Activated CD8-positive, alpha-beta memory T cell treated with anti-CD3 and anti-CD28 coated beads, Interleukin-2, amount 10 ng/mL, durations not matched to agents 7 days and 5 days (primary cell): Measurements from ENCODE around the gene SAMD4B. TPM values are rescaled to one million over a fixed set of nuclear protein-coding genes. Genes with fewer than 3 reads are reported as not detected.
A peak's percentile ranks its signal among the peaks of the same experiment; 100 is the strongest.
"Not testable (repeated sequence)": the region's sequence is repeated elsewhere in the genome, so short reads cannot be mapped to it uniquely, and the experiment has no call there.

Source experiments
- ATAC-seq: fragments of 150-1000 bp; cut with Tn5 transposase; one replicate; pipeline ENCODE4 v1.10.0; 2021; ENCODE audit warnings: moderate library complexity
- CTCF ChIA-PET: fragments of 350-600 bp; sonication (Branson Sonifier 250); formaldehyde crosslinking; loops from one replicate; lab custom pipeline; 2021; ENCODE audit warnings: antibody characterized with exemption; lab: Charles Lee
- DNase-seq: peaks from one replicate; pipeline ENCODE4 v3.0.0-alpha.2; 2020
- H3K27ac Mint-ChIP-seq: one replicate; pipeline ENCODE4 v1.8.0; 2021; ENCODE audit warnings: mild to moderate bottlenecking, mixed read lengths
- H3K27me3 Mint-ChIP-seq: one replicate; pipeline ENCODE4 v1.8.0; 2021; ENCODE audit warnings: mixed read lengths
- H3K36me3 Mint-ChIP-seq: one replicate; pipeline ENCODE4 v1.8.0; 2021; ENCODE audit warnings: mild to moderate bottlenecking, mixed read lengths
- H3K4me1 Mint-ChIP-seq: one replicate; pipeline ENCODE4 v1.8.0; 2021; ENCODE audit warnings: mixed read lengths
- H3K4me3 Mint-ChIP-seq: one replicate; pipeline ENCODE4 v1.8.0; 2021; ENCODE audit warnings: mild to moderate bottlenecking, moderate library complexity, mixed read lengths
- H3K9me3 Mint-ChIP-seq: one replicate; pipeline ENCODE4 v1.8.0; 2022; ENCODE audit warnings: low read depth, mixed read lengths
- total RNA-seq, 2 experiments: library from RNA; stranded (reverse); gene quantifications; one replicate each; pipeline ENCODE4 v1.2.3, GENCODE V29; 2021

The SAMD4B gene
- total RNA-seq, 2 experiments from 2014 or later: 45.7 to 58.5 TPM

GRCh38 chr19:39369200-39369599 is 27.0 kb downstream of the SAMD4B start:
- H3K27me3 Mint-ChIP-seq: no peaks in the 10 kb centered on the region
- ATAC-seq (no peak), DNase-seq (no peak)
- no peaks in the 10 kb centered on the region for H3K9me3 Mint-ChIP-seq
- H3K27ac Mint-ChIP-seq: no peak overlapping the region
- CTCF ChIA-PET: interaction anchor here (1.7 kb wide), 1 partner anchor 43 kb away, joined by 4 read pairs; the partner anchor contains the start of gene PLEKHG2
- H3K4me3 Mint-ChIP-seq: no peak overlapping the region
- no peaks in the 10 kb centered on the region for H3K4me1 Mint-ChIP-seq
- peaks cover 17% of the 10 kb centered on the region for H3K36me3 Mint-ChIP-seq

GRCh38 chr19:39370735-39371134 is 28.5 kb downstream of the SAMD4B start:
- Mint-ChIP-seq H3K9me3 (no peaks in the 10 kb centered on the region), H3K4me1 (no peaks in the 10 kb centered on the region), H3K27me3 (no peaks in the 10 kb centered on the region), H3K36me3 (peaks cover 14% of the 10 kb centered on the region), H3K27ac (no peak overlapping the region), H3K4me3 (no peak overlapping the region)
- CTCF ChIA-PET: no interaction called here
- ATAC-seq: no peak
- no peak for DNase-seq

- Mint-ChIP-seq H3K27me3 (no peaks in the 10 kb centered on the region), H3K9me3 (no peaks in the 10 kb centered on the region), H3K27ac (no peak overlapping the region), H3K4me1 (no peaks in the 10 kb centered on the region), H3K4me3 (no peak overlapping the region), H3K36me3 (peaks cover 15% of the 10 kb centered on the region)
- ATAC-seq (no peak), DNase-seq (no peak)
- CTCF ChIA-PET: no interaction called here
Measured at GRCh38 chr19:39372047-39372802, 30.0 kb downstream of the SAMD4B start.

- peaks cover 16% of the 10 kb centered on the region for H3K36me3 Mint-ChIP-seq
Measured at GRCh38 chr19:39372941-39373340, 30.7 kb downstream of the SAMD4B start.

GRCh38 chr19:39375929-39376328 is 33.7 kb downstream of the SAMD4B start:
- CTCF ChIA-PET: no interaction called here
- Mint-ChIP-seq H3K27me3 (no peaks in the 10 kb centered on the region), H3K9me3 (no peaks in the 10 kb centered on the region), H3K4me3 (no peak overlapping the region), H3K36me3 (peaks cover 14% of the 10 kb centered on the region), H3K27ac (no peak overlapping the region), H3K4me1 (no peaks in the 10 kb centered on the region)
- ATAC-seq: no peak
- no peak for DNase-seq

More at GRCh38 chr19:39372941-39373340, 30.7 kb downstream of the SAMD4B start:
- ATAC-seq: no peak
- no peak overlapping the region for H3K27ac Mint-ChIP-seq
- H3K4me3 Mint-ChIP-seq: no peak overlapping the region
- no peak for DNase-seq
- no peaks in the 10 kb centered on the region for H3K27me3 Mint-ChIP-seq
- CTCF ChIA-PET: no interaction called here
- no peaks in the 10 kb centered on the region for H3K9me3 Mint-ChIP-seq
- H3K4me1 Mint-ChIP-seq: no peaks in the 10 kb centered on the region

- Mint-ChIP-seq H3K9me3 (no peaks in the 10 kb centered on the region), H3K27ac (no peak overlapping the region), H3K4me3 (no peak overlapping the region), H3K36me3 (peaks cover 20% of the 10 kb centered on the region), H3K27me3 (no peaks in the 10 kb centered on the region), H3K4me1 (no peaks in the 10 kb centered on the region)
- ATAC-seq (no peak), DNase-seq (no peak)
- CTCF ChIA-PET: no interaction called here
Measured at GRCh38 chr19:39377373-39378362, 35.4 kb downstream of the SAMD4B start.

- H3K36me3 Mint-ChIP-seq: peaks cover 18% of the 10 kb centered on the region
- H3K4me3 Mint-ChIP-seq, H3K9me3 Mint-ChIP-seq, H3K4me1 Mint-ChIP-seq, H3K27ac Mint-ChIP-seq, DNase-seq, H3K27me3 Mint-ChIP-seq, ATAC-seq, CTCF ChIA-PET: not testable (repeated sequence)
Measured at GRCh38 chr19:39379366-39379765, 37.1 kb downstream of the SAMD4B start.

GRCh38 chr19:39379865-39380396 is 37.7 kb downstream of the SAMD4B start:
- Mint-ChIP-seq H3K27me3 (no peaks in the 10 kb centered on the region), H3K27ac (no peak overlapping the region), H3K4me1 (no peaks in the 10 kb centered on the region), H3K4me3 (no peak overlapping the region), H3K9me3 (no peaks in the 10 kb centered on the region), H3K36me3 (peaks cover 18% of the 10 kb centered on the region)
- ATAC-seq (no peak), DNase-seq (no peak)
- CTCF ChIA-PET: no interaction called here

- H3K4me3 Mint-ChIP-seq: no peak overlapping the region
- no peaks in the 10 kb centered on the region for H3K9me3 Mint-ChIP-seq
- H3K36me3 Mint-ChIP-seq: peaks cover 18% of the 10 kb centered on the region
- no peak overlapping the region for H3K27ac Mint-ChIP-seq
- no peaks in the 10 kb centered on the region for H3K27me3 Mint-ChIP-seq
- DNase-seq (no peak), ATAC-seq (no peak)
- CTCF ChIA-PET: no interaction called here
- H3K4me1 Mint-ChIP-seq: peaks cover 1% of the 10 kb centered on the region
Measured at GRCh38 chr19:39380521-39381502, 38.6 kb downstream of the SAMD4B start.

GRCh38 chr19:39381910-39382611 is 39.8 kb downstream of the SAMD4B start:
- CTCF ChIA-PET: no interaction called here
- Mint-ChIP-seq H3K36me3 (peaks cover 21% of the 10 kb centered on the region), H3K4me3 (no peak overlapping the region), H3K4me1 (peaks cover 1% of the 10 kb centered on the region), H3K9me3 (no peaks in the 10 kb centered on the region), H3K27ac (peak overlapping the region; percentile 20), H3K27me3 (no peaks in the 10 kb centered on the region)
- no peak for ATAC-seq
- no peak for DNase-seq

GRCh38 chr19:39382991-39383828 is 41.0 kb downstream of the SAMD4B start:
- Mint-ChIP-seq H3K9me3 (no peaks in the 10 kb centered on the region), H3K36me3 (peaks cover 20% of the 10 kb centered on the region), H3K4me1 (peaks cover 1% of the 10 kb centered on the region), H3K27ac (peak overlapping the region; percentile 7), H3K27me3 (no peaks in the 10 kb centered on the region), H3K4me3 (no peak overlapping the region)
- no peak for ATAC-seq
- CTCF ChIA-PET: no interaction called here
- no peak for DNase-seq
